GM21825 (cell line): ENCODE measurements around the gene KRT4.
"Not testable (repeated sequence)": the region's sequence is repeated elsewhere in the genome, so short reads cannot be mapped to it uniquely, and the experiment has no call there.

Experiments used
- ATAC-seq: cut with Tn5 transposase; IDR thresholded peaks from one replicate; pipeline ENCODE4 v1.9.1; 2021; ENCODE audit warnings: mild to moderate bottlenecking, moderate library complexity; ENCODE audit not compliant: unreplicated experiment

The KRT4 gene

GRCh38 chr12:52813885-52814709 lies at the start of gene KRT4:
TSS of gene KRT4 (minus strand) at chr12:52814116. CDS start at chr12:52814058, 58 bp downstream.
- ATAC-seq = no peak

DNA sequence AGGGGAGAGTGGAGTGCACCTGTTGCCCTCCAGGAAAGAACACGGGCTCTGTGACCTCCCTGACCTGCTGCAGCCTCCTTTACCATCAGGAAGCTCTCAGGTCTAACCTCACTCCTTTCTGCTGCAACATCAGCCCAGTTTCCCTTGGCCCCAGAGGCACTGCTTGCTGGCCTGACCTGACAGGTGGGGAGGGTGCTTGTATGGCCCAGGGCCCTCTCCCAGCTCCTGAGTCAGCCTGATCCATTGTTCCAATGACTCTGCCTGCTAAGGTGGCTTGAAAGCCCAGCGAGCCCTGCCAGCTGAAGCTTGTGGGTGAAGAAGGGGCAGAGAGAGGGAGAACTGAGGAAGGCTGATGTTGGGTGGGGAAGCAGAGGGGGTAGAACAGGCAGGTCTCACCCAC lies 48.1 kb upstream of the KRT4 start:
- ATAC-seq = no peak

- no peak for ATAC-seq
Measured at GRCh38 chr12:52861511-52861910, 47.6 kb upstream of the KRT4 start.

DNA sequence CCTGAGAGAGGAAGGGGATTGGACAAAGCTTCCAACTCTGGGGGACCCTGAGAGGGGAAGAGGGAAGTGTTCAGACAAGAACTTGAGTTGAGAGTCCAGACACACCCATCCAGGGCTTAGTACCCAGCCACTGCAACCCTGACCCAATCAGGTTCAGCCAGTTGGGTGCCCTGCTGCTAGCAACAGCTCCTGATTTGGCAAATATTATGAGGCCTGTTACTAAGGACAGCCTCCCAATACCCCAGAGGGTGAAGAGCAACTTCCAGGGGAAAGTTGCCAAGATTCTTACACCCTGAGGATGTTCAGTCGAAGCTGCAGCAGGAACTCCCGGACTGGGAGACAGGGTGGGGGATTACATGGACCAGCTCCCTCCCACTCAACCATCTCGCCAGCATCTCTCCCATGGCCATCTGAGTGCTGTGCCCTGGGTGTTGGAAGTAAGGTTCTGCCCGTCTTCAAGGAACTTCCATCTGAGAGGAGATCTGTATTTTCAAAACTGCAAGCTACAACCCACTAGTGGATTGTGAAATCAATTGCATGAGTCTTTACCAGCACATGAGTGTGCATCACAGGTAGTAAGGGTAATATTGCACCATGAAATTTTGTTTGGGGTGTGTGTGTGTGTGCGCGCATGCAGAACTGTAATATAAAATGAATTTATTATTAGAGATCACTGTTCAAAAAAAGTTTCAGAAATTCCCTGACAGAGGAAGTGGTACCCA lies 46.3 kb upstream of the KRT4 start:
- no peak for ATAC-seq

- ATAC-seq = no peak
Measured at GRCh38 chr12:52857500-52857899, 43.6 kb upstream of the KRT4 start.

GRCh38 chr12:52856787-52857186 lies 42.9 kb upstream of the KRT4 start:
- no peak for ATAC-seq

- ATAC-seq = not testable (repeated sequence)
Measured at GRCh38 chr12:52856077-52856476, 42.2 kb upstream of the KRT4 start.

GRCh38 chr12:52851787-52852186 lies 37.9 kb upstream of the KRT4 start:
- no peak for ATAC-seq

GRCh38 chr12:52850681-52851080 lies 36.8 kb upstream of the KRT4 start:
- ATAC-seq = no peak

DNA sequence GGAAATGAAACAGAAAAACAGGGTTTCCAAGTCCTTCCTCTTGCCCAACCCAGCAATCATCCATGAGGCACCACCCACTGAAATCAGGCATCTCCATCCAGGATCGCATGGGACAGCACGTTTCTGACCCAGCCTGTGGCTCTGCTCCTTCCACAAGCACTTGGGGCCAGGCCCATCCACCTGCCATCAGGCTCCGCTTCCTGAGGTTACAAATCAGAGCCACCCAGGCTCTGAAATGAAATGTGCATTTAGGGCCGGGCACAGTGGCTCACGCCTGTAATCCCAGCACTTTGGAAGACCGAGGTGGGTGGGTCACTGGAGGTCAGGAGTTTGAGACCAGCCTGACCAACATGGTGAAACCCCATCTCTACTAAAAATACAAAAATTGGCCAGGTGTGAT lies 35.6 kb upstream of the KRT4 start:
- ATAC-seq = no peak

GRCh38 chr12:52848661-52849255 lies 34.8 kb upstream of the KRT4 start, which contains the start of gene KRT78:
TSS of gene KRT78 (minus strand) at chr12:52848994. CDS start at chr12:52848930, 64 bp downstream.
- no peak for ATAC-seq

- ATAC-seq = no peak
Measured at GRCh38 chr12:52847335-52848102, 33.6 kb upstream of the KRT4 start.

DNA sequence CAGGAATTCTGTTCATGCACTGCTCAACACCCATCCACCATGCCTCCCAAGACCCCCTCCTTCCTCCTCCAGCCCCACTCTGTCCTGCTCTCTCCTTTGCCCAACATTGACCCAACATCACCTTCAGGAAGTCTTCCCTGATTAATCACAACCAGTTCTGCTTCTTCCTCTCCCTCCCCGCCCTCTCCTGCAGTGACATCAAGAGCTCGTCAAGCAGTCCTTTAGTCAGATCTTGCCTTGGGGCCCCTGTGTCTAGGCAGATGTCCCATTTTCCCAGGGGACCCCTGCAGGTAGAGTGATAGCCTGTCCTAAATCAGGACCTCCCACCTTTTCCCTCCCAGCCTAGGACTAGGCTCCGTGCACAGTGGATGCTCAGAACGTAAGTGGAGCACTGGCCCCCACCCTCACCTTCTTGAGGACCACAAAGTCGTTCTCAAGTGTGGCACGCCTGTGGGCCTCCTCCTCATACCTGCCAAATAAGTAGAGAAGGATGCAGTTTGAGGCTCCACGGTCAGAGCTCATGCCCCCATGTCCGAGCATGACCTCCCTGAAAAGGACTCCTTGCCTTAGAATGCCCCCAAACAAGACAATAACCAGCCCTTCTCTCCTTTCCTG lies 32.5 kb upstream of the KRT4 start:
- no peak for ATAC-seq

GRCh38 chr12:52845946-52846345 lies 32.0 kb upstream of the KRT4 start:
- no peak for ATAC-seq

DNA sequence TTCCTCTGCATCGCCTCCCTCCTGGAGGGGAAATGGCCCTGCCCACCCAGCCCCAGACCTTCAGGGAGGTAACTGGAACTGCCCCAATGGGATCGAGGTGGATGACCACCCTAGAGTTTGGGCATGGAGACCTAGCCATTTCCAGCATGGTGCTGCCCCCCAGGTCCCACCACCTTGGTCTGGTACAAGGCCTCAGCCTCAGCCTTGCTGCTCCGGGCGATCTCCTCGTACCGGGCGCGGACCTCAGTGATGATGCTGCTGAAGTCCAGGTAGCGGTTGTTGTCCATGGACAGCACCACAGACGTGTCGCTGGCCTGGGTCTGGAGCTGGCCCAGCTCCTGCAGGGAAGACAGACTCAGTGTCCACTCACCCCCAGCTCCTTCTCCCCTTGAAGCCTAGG lies 30.5 kb upstream of the KRT4 start:
- ATAC-seq = no peak

DNA sequence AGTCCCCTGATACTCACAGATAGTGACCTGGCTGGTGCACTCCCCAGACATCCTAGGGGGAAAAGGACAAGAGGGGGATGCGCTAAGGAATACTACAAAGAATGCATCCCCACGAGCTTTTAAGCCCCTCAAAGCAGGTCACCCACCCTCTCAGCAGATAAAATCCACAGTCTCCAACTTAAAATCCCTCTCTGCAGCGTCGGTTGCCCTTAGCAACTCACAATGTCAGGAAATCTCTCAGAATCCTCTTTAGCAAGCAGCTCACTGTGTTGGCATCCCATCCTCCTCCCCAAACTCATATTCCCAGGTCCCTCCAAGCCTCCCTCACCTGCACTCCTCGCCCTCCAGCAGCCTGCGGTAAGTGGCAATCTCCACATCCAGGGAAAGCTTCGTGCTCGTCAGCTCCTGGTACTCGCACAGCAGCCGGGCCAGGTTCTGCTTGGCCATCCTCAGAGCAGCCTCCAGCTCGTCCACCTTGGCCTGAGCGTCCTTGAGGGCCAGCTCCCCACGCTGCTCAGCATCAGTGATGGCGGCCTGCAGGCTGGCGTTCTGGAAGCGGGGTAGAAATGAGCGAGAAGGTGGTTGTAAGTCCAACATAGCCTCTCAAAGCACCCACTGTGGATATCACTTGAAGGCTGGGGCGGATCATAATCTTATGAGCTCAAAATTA lies 25.7 kb upstream of the KRT4 start:
- ATAC-seq = no peak

DNA sequence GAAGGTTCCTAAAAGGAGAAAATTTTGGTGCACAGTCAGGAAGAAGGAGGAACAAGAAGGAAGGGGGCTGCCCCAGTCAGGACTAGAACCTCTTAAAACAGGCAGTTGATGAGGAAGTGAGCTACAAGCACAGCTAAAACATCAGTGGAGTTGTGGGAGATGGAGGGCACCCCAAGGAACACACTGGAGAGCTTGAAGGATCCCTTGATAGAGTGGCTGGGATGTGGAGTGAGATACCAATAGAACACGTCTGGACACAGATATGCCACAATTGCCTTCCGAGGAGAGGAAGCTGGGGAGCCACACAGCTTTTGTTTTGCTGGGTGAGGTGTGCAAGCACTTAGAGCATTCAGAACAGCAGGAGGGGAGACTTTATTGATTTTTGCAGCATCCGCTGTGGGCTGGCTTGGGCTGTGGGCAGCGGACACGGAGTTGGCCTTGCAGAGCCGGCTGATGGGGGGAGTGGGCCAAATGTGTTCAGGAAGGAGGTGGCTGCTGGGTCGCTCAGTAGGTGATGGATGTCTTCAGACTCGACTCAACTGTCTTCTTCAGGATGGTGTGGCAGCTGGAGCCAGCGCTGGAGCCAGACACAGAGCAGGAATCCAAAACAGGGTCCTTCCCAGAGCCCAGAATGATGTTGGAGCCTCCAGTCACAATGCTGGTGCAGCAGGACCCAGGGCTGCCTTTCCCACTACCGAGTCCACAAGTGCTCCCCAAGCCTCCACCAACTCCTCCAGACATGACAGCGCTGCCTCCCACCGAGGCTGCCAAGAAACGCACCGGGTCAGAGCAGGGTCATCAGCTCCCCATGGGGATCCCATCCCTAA lies 24.9 kb upstream of the KRT4 start:
- no peak for ATAC-seq

- no peak for ATAC-seq
Measured at GRCh38 chr12:52837781-52838608, 24.1 kb upstream of the KRT4 start.
